GM21737 (cell line): ENCODE data around the gene CHKB.
"Not testable (repeated sequence)": the region's sequence is repeated elsewhere in the genome, so short reads cannot be mapped to it uniquely, and the experiment has no call there.

Experiments
- ATAC-seq: cut with Tn5 transposase; IDR thresholded peaks from one replicate; pipeline ENCODE4 v1.9.1; 2021; ENCODE audit warnings: mild to moderate bottlenecking, moderate library complexity; ENCODE audit not compliant: unreplicated experiment

The CHKB gene

DNA sequence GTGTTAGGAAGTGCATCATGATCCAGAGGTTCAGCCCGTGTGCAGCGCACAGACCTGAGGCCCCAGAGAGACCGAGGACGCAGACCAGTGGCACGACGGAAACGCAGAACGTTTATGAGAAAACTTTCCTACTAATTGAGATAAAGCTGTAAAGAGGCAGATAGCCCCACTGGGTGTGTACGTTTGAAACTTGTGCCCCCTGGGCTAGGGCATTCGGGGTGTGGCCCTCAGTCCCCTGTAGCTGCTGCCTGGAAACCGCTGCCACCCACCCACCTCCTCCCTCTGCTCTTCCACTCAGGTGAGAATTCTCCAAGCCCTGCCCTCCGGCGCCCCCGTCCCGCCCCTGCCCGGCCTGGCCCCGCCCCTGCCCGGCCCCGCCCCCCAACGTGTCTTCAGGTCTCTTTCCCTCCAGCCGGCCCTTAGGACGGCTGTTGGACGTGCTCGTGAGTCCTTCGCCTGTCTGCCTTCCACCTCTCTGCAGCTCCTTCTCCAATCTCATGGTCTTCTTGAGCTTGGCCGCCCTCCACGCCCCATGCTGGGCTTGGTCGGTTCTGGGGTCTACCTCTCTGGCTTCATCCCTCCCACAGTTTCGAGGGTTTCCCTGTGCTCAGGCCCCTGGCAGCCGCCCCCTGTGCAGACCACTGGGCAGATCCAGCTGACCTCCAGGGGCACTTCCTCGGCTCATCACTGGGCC is 30.0 kb upstream of the CHKB start:
- no peak for ATAC-seq

DNA sequence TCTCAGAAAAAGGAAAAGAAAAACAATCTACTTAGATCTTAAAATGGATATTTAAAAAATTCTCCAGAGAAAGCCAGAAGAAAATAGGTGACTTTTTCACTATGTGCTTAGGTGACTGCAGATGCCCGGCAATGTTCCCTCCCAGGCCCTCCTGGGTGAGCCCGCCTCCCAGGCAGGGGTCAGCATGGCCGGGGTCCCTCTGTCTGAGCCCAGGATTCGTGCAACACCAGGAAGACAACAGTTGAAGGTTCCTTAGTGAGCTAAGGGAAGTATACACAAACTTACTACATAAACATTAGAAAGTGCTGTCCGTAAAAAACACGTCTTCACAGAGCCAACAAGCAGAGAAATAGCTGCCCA is 29.5 kb upstream of the CHKB start:
- ATAC-seq, result no peak

DNA sequence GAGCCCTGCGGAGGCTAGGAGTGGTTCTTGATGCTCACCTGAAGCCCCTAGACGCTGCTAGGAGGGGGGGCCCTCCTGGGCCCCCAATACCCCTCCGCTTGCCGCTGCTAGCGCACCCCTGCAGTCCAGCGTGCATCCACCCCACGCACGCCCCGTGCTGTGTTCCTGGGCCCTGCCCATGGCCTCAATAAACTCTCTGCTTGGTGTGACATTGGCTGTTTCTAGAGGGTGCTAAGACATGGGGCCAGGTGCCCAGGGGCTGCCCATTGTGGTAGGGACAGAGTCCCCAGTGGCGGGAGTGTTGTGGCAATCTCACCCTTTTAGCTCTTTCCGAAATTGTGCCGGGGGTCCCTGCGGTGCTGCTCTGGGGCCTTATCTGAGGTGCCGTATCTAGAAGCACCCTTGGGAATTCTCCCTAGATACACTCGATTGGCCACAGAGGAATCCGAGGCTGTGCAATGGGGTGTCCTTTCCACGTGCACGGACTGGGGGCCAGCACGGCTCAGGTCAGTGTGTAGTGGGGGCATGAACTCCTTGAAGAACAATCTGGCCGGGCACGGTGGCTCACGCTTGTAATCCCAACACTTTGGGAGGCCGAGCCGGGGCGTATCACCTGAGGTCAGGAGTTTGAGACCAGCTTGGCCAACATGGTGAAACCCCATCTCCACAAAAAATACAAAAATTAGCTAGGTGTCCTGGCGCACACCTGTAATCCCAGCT is 28.9 kb upstream of the CHKB start:
- no peak for ATAC-seq

DNA sequence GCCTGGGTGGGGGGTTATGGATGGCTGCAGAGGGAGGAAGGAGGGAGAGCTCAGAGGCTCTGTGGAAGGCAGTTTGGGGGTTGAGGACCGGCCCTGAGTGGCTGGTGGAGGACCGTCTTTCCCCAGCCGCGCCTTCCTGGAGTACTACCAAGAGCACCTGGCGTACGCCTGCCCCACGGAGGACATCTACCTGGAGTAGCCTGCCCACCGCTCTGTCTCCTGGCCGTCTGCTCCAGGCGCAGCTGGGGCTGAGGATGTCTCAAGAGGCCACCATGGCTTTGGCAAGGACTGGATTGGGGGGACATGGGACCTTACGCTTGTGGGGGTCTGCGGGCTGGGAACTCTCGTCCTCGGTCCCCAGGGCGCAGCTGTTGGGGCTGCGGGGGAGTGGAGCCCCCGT is 27.9 kb upstream of the CHKB start:
- no peak for ATAC-seq

DNA sequence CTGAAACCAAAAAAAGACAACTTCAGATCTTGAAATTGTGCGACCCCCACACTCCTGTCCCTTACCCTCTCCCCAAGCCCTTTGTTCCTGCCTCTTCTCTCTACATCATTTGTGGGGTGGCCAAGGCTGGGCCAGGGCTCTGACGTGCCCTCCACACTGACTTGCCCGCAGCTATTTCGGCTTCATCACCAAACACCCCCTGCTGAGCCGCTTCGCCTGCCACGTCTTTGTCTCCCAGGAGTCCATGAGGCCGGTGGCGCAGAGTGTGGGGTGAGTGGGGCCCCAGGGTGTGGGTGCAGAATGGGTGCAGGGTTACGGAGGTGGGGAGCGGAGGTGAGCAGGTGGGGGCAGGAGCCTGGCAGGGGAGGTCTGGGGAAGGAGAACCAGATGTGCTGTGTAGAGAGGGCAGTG is 27.4 kb upstream of the CHKB start:
- no peak for ATAC-seq

DNA sequence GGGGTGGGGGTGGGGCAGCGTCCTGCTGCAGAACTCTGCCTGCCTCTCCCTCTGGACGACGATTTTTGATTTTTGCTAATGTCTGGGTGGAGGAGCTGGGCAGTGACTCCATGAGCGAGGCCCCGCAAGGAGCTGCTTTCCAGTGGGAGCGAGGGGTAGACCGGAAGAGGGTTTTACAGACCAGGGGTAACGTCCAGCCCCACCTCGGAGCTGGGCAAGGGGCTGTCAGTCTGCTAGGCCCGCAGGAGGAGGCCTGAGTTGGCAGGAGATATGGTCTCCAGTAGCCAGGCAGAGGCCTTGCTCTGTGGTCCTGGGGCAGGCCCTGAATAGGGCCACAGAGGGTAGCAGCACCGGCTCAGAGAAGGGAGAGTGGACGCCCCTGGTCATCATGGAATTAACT is 26.9 kb upstream of the CHKB start:
- no peak for ATAC-seq

DNA sequence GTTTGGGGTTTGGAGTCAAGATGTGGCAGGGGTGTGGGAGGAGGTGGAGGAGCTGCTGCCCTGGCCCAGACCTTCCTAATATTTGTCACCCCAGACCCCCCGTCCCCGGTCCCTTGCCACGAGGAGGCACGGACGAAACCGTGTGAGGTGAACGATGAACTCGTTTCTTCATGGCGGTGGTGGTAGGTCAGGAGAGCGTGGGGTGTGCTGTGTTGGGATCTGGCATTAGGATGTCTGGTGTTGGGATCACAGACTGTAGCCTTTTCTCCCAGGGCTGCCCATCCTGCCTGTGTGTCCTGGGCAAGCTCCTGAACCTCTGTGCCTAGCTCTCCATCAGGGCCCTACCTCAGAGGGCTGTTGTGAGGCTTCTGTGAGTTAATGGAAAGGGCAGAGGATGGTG is 26.3 kb upstream of the CHKB start:
- ATAC-seq, result no peak

DNA sequence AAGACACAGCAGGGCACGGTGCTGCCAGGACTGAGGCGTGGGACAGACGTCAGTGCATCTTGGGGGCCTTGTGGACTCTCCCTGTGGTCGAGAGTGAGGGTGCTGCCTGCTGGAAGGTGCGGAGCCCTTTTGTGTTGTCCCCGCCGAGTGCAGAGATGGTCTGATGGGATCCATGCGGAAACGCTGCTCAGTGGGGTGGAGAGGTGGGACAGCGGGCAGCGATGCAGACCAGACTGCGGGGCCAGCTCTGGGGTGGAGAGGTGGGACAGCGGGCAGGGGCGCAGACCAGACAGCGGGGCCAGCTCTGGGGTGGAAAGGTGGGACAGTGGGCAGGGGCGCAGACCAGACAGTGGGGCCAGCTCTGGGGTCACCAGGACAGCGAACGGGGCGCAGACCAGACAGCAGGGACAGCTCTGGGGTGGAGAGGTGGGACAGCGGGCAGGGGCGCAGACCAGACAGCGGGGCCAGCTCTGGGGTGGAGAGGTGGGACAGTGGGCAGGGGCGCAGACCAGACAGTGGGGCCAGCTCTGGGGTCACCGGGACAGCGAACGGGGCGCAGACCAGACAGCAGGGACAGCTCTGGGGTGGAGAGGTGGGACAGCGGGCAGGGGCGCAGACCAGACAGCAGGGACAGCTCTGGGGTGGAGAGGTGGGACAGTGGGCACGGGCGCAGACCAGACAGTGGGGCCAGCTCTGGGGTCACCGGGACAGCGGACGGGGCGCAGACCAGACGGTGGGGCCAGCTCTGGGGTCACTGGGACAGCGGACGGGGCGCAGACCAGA is 25.6 kb upstream of the CHKB start:
- not testable (repeated sequence) for ATAC-seq

DNA sequence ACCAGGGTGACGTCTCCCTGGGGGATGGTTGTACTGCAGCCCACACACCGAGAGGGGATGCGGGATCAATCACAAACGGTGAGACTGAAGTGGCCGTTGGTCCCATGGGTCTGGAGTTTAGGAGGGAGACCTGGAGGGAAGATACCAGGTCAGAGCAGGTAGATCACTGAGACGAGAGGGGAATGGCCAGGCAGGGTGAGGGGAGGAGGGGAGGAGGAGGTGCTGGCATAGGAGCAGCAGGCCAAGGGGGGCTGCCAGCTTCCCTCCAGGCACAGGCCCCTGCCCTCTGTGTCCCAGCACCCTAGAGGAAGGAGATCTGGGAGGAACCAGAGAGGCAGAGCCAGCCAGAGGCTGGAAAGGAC is 25.0 kb upstream of the CHKB start:
- ATAC-seq, result no peak

DNA sequence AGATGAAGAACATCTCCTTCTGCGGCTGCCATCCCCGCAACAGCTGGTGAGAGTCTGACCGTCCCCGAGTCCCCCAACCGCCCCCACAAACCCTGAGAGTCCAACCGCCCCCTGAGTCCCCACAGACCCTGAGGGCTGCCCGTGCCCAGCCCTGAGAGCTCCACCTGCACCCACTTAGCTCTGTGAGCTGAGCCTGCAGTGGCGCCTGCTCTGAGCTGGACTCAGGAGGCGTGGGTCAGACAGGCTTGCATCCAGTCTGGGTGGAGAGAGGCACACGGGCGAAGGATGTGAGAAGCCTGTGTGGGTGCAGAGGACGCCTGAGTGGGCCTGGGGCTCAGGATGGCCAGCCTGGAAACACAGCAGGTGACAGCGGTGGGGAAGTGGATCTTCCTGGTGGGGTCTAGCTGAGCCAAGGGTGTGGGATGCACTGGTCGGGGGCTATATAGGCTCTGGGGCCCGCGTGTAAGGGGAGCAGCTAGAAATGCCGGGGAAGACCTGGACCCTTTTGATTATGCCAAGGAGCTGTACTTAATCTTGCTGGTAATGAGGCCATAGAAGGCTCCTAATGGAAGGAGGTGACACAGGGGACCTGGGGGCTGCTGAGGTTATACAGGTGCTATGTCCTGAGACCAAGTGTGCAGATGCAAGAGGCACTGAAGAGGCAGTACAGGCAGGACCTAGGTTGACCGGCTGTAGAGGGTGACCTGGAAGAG is 24.5 kb upstream of the CHKB start:
- no peak for ATAC-seq

DNA sequence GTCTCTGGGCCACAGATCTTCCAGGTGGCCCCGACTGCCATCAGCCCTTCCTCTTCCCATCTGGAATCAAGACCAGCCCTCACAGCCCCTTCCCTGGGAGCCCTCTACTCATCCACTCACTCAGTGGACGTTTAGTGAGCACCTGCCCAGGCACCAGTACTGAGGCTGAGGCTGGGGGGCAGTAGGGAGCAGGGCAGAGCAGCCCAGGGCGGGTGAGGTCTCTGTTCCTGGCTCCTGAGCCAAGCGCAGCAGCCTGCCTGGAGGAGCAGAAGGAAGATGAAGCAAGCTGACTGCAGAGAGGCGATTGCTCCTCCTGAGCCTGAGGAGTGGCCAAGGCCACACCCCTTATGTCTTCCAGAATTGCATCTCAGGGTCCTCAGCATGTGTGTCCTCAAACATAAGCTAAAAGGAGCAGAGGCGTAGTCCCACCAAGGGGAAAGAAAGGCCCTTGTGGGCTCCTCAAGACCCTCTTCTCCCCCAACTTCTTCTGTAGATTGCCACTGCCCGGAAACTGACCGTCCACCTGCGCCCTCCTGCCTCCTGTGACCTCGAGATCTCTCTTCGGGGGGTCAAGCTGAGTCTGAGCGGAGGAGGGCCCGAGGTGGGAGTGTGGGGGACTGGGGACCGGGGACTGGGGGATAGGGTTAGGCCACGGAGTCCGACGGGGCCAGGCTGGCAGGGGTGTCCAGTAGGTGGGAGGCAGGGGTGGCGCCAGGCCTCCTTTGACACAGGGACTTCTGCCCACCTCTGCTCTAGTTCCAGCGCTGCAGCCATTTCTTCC is 23.7 kb upstream of the CHKB start:
- no peak for ATAC-seq

DNA sequence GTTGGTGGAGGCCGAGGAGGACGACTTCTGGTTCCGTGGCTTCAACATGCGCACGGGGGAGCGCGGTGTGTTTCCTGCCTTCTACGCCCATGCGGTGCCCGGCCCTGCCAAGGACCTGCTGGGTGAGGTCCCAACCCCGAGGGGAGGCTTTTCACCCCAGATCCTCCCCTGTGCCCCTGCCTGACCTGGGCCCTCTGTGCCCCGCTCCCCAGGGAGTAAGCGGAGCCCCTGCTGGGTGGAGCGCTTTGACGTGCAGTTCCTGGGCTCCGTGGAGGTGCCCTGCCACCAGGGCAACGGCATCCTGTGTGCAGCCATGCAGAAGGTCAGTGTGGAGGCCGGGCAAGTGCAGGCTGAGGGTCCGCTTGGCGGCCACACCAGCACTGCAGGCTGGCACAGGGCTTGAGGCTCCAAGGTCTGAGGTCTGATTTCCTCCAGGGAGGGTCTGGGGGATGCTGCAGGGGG is 23.0 kb upstream of the CHKB start:
- no peak for ATAC-seq

DNA sequence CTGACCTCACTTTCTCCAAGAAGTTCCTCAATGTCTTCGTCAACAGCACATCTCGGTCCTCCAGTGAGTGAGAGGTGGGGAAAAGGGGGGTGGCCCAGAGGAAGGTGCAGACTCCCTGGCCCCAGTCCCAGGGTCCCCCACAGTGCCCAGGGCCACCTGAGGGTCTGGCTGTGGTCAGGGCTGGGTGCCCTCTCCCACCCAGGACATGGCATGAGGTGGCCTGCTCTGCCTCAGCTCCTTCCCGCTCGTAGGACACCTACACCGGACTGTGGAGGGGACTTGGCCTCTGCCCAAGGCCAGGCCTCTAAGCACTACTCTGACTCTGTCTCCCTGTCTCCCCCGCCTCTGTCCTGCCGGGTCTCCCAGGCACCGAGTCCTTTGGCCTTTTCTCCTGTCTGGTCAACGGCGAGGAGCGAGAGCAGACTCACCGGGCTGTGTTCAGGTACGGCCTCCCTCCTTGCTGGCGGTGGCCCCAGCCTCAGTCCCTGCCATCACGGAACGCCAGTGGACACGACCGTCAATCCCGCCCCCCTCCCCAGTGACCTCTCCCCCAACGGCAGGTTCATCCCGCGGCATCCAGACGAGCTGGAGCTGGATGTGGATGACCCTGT is 22.5 kb upstream of the CHKB start:
- no peak for ATAC-seq

DNA sequence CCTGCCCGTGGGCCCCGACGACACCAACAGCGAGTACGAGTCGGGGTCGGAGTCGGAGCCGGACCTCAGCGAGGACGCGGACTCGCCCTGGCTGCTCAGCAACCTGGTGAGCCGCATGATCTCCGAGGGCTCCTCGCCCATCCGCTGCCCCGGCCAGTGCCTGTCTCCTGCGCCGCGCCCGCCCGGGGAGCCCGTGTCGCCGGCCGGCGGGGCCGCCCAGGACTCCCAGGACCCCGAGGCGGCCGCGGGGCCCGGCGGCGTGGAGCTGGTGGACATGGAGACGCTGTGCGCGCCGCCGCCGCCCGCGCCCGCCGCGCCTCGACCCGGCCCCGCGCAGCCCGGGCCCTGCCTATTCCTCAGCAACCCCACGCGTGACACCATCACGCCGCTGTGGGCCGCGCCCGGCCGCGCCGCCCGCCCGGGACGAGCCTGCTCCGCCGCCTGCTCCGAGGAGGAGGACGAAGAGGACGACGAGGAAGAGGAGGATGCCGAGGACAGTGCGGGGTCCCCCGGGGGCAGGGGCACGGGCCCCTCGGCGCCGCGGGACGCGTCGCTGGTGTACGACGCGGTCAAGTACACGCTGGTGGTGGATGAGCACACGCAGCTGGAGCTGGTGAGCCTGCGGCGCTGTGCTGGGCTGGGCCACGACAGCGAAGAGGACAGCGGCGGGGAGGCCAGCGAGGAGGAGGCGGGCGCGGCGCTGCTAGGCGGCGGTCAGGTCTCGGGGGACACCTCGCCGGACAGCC is 21.8 kb upstream of the CHKB start:
- no peak for ATAC-seq

DNA sequence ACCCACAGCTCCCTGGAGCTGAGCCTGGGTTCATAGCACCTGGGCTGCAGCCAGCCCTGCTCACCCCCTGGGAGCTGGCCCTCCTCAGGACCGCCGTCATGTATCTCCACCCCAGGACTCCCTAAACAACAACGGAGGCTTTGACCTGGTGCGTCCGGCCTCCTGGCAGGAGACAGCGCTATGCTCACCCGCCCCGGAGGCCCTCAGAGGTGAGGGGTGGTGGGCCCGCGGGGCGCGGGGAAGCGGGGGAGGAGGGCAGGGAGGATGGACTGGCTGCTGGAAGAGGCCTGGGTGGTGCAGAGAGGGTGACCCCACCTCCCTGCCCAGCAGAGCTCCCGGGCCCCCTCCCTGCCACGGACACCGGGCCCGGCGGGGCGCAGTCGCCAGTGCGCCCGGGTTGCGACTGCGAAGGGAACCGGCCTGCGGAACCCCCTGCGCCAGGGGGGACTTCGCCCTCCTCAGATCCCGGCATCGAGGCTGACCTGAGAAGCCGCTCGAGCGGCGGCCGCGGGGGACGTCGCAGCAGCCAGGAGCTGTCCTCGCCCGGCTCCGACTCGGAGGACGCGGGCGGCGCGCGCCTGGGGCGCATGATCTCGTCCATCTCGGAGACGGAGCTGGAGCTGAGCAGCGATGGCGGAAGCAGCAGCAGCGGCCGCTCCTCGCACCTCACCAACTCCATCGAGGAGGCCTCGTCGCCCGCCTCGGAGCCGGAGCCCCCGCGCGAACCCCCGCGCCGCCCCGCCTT is 21.0 kb upstream of the CHKB start:
- ATAC-seq, result no peak

DNA sequence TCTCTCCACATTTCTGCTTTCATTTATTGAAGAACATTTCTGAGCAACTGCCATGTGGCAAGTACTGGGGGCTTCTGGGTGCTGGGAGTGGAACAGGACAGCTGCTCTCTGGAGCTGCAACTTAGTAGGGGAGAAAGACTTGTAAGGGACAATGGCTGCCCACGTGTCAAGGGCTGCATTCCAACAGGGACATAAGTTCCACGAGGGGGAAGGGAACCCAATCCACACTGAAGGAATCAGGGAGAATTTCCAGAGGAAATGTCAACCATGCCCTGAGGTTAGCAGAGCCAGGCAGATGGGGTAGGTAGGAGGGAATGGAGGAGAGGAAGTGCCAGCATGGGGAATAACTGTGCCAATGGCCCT is 19.7 kb upstream of the CHKB start:
- no peak for ATAC-seq

DNA sequence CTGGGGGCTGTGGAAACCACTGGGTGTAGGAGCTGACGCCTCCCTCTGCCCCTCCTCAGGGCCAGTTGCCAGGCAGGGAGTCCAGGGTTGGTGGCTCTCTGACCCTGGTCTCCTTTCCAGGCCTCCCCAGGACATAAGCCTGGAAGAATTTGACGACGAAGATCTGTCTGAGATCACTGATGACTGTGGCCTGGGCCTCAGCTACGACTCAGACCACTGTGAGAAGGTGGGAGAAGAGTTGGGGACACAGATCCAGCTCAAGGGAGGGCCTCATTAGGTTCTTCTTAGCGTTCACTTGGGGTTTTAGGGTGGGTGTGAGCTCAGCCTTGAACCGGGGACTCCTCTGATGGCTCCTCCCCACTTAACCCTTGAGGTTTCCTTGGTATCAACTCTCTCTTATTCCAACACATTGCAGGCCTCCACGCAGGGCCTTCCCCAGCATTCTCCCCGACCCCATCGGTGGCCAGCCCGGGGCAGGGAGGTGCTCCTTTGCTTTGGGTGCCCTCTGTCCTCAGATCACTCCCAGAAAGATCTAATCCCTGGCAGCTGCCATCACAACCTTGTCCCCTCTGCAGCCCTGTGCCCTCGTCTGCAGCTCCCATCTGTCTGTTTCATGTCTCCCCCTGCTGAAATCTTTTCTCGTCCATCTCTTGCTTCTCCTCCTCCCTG is 19.2 kb upstream of the CHKB start:
- ATAC-seq, result no peak

DNA sequence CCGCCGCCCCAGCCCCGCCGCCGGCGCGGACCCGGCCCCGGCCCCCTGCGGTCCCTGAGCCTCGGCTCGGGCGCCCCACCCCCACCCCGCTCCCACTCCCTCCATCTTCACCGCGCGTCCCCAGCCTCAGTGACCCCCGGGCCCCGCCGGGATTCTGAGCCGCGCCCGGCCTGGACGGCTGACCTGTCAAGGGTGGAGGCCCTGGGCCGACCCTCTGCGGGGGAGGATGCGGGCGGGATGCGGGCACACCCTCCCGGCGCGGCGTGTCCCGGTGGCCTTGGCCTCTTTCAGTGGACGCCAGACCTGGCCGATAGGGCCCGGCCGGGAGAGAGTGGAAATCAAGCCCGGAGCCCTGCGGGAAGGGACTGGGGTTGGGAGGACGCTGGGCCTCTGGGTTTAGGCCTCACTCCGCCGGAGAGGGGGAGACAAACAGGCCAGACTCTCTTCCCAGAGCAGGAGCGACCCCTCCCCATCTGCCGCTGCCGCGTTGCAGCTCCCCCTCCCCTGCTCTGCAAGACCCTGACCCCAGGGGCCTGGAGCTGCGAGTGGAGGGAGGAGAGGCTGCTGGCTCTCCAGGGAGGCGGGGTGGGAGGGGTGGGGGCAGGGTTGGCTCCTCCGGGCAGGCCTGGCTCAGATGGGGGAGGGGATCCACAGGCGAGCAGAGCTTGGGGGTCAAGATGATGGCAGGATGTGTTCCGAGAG is 18.5 kb upstream of the CHKB start:
- no peak for ATAC-seq
